ENCODE data around the gene SESTD1. TPM values are rescaled to one million over a fixed set of nuclear protein-coding genes. Genes with fewer than 3 reads are reported as not detected.

Gene SESTD1
- total and polyA plus RNA-seq, 2 experiments from 2014 or later: 10.5 to 19.4 TPM

DNA sequence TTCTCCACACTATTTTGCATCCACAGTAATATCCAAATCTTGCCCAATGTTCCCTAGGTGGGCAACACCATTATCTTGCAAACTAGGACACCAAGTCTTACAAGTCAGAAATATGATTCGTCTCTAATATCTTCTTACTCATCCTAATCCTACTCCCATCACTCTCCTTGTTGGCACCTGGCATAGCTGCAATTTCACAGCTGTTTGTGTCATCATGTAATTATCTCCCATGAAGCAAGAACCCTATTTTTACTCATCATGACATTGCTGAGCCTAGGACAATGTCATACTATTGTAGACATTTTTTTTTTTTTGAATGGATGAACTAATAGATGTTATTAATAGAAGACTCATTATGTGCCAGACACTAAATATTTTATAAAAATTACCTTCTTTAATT is 123.4 kb downstream of the SESTD1 start:
- TF ChIP-seq, protein P1, sequence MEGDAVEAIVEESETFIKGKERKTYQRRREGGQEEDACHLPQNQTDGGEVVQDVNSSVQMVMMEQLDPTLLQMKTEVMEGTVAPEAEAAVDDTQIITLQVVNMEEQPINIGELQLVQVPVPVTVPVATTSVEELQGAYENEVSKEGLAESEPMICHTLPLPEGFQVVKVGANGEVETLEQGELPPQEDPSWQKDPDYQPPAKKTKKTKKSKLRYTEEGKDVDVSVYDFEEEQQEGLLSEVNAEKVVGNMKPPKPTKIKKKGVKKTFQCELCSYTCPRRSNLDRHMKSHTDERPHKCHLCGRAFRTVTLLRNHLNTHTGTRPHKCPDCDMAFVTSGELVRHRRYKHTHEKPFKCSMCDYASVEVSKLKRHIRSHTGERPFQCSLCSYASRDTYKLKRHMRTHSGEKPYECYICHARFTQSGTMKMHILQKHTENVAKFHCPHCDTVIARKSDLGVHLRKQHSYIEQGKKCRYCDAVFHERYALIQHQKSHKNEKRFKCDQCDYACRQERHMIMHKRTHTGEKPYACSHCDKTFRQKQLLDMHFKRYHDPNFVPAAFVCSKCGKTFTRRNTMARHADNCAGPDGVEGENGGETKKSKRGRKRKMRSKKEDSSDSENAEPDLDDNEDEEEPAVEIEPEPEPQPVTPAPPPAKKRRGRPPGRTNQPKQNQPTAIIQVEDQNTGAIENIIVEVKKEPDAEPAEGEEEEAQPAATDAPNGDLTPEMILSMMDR (IDR thresholded peaks at IDR 0.05; ENCODE audit: low read depth, low read length): no peak
- Histone ChIP-seq H3K27me3 (no peaks in the 10 kb centered on the region), H3K9me3 (ENCODE audit: low read depth) (no peaks in the 10 kb centered on the region), H3K36me3 (no peaks in the 10 kb centered on the region), H3K4me3 (no peak overlapping the region), H3K4me1 (ENCODE audit: low read depth) (no peaks in the 10 kb centered on the region), H3K27ac (no peak overlapping the region)
- DNase-seq (ENCODE audit: low read depth in 1 of 2, low spot score in 1 of 2): no peak

DNA sequence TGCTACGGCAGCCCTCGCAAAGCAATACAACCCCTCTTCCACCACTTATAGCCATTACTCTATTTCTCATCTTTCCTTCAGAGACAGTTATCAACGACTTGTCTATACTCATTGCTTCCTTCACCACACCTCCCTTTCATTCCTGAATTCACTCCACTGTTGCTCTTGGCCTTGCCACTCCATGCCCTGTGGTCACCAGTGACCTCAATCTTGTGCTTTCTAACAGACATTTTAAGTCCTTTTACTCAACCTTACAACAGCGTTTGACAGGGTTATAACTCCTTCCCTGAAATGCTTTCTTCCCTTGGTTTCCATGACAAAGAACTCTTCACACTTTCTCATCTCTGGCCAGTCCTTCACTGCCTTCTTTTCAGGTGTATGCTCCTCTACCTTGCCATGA is 124.1 kb downstream of the SESTD1 start:
- Histone ChIP-seq H3K27me3 (no peaks in the 10 kb centered on the region), H3K4me3 (no peak overlapping the region), H3K9me3 (ENCODE audit: low read depth) (no peaks in the 10 kb centered on the region), H3K27ac (no peak overlapping the region), H3K4me1 (ENCODE audit: low read depth) (no peaks in the 10 kb centered on the region), H3K36me3 (no peaks in the 10 kb centered on the region)
- TF ChIP-seq, protein P1 (IDR thresholded peaks at IDR 0.05; ENCODE audit: low read depth, low read length): no peak
- no peak for DNase-seq (ENCODE audit: low read depth in 1 of 2, low spot score in 1 of 2)

DNA sequence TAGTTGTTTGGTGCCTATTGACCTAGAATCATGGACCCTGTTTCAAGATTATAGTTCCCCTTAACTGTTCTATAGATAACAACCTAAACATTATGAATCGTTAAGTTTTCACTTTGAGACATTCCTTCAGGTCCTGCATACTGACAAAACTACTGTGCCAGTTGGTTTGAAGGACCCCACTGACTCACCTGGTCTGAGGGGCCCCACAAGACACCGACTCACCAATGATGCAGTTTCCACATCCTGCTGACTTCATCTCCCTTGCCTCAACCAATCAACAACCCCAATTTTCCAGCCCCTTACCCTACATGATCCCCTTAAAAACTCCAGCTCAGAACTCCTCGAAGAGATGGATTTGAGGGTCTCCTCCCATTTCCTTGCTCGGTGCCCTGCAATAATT is 125.1 kb downstream of the SESTD1 start:
- Histone ChIP-seq H3K27ac (no peak overlapping the region), H3K36me3 (no peaks in the 10 kb centered on the region)

DNA sequence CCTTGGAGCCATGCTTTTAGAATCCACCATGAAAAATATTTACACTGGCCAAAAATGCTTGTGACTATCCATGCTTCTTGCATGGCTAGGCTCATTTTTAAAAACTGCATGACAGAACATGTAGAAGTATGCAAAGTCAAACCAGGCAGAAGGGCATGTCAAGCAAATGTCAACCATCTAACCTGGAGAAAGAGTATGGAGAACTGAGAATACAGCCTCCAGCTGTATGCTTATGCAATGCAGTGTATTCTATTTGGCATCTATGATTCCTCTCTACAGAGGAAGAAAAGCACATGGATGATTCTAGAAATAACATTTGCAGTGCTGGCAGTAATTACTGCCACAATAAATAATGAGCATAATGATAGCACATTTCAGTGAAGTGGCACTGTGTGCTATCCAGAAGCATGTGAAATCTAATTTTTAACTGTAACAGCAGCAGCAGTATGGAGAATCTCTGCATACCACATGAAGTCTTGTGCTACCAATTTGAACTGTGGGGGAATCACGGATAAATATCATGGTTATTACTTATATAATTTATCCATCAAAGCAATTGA is 127.4 kb downstream of the SESTD1 start:
- H3K27me3 ChIP-seq: no peaks in the 10 kb centered on the region
- TF ChIP-seq, protein P1 (IDR thresholded peaks at IDR 0.05; ENCODE audit: low read depth, low read length): no peak
- DNase-seq (ENCODE audit: low read depth in 1 of 2, low spot score in 1 of 2): no peak
- peaks cover 3% of the 10 kb centered on the region for H3K4me1 ChIP-seq (ENCODE audit: low read depth)
- no peak overlapping the region for H3K4me3 ChIP-seq
- peak overlapping the region; percentile 5 for H3K27ac ChIP-seq
- no peaks in the 10 kb centered on the region for H3K9me3 ChIP-seq (ENCODE audit: low read depth)
- no peaks in the 10 kb centered on the region for H3K36me3 ChIP-seq

More for the DNA sequence above, 125.1 kb downstream of the SESTD1 start:
- Histone ChIP-seq H3K9me3 (ENCODE audit: low read depth) (no peaks in the 10 kb centered on the region), H3K4me3 (no peak overlapping the region), H3K27me3 (no peaks in the 10 kb centered on the region), H3K4me1 (ENCODE audit: low read depth) (no peaks in the 10 kb centered on the region)
- DNase-seq (ENCODE audit: low read depth in 1 of 2, low spot score in 1 of 2): no peak
- TF ChIP-seq, protein P1 (IDR thresholded peaks at IDR 0.05; ENCODE audit: low read depth, low read length): no peak

DNA sequence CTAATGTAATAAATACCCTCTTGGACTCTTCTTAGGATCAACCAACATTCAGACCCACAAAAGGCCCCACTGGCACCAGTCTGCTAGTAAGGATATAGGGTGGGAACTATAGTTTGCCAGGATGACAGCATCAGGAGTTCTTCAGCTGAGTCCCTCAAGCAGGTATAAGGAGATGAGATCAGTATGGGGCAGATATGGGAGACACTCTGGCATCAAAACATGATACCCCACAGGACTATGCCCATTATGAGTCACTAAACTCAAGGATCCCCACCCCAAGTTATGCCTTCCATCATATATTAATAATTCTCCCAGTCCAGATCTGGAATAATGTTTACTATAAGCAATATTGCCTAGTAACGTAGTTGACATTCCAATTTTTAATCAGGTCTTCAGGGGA is 131.6 kb downstream of the SESTD1 start:
- DNase-seq (ENCODE audit: low read depth in 1 of 2, low spot score in 1 of 2): no peak
- TF ChIP-seq, protein P1 (IDR thresholded peaks at IDR 0.05; ENCODE audit: low read depth, low read length): no peak
- Histone ChIP-seq H3K4me1 (ENCODE audit: low read depth) (peaks cover 17% of the 10 kb centered on the region), H3K9me3 (ENCODE audit: low read depth) (no peaks in the 10 kb centered on the region), H3K36me3 (no peaks in the 10 kb centered on the region), H3K4me3 (no peak overlapping the region), H3K27me3 (no peaks in the 10 kb centered on the region), H3K27ac (no peak overlapping the region)
